ENCODE measurements around the gene IFNA17. TPM values are rescaled to one million over a fixed set of nuclear protein-coding genes. Genes with fewer than 3 reads are reported as not detected.

IFNA17 gene
- not detected for total RNA-seq

GRCh38 chr9:21228122-21228521 lies at the start of gene IFNA17:
Gene IFNA17, minus strand, starts transcription at chr9:21228222. Its CDS starts 49 bp downstream, at chr9:21228173.
- intact Hi-C loops (cut with DNase I; ENCODE audit: low total_unique reads), result no loop called here
- Histone ChIP-seq H3K27me3 (no peaks in the 10 kb centered on the region), H3K27ac (no peak within 1 kb of the TSS), H3K4me1 (no peaks in the 10 kb centered on the region), H3K9me3 (no peaks in the 10 kb centered on the region), H3K4me3 (no peak within 1 kb of the TSS), H3K36me3 (no peaks in the 10 kb centered on the region)
- TF ChIP-seq POLR2A (IDR thresholded peaks at IDR 0.05) (no peak), CTCF (IDR thresholded peaks at IDR 0.05 in 4 of 5, conservative IDR thresholded peaks at IDR 0.05 in 1 of 5) (no peak)
- in situ Hi-C loops (cut with MboI; ENCODE audit: low sequenced_read_pairs in 4 of 4), result no loop called here
- ATAC-seq, result no peak
- no peak for DNase-seq

- Histone ChIP-seq H3K9me3 (no peaks in the 10 kb centered on the region), H3K36me3 (no peaks in the 10 kb centered on the region), H3K4me1 (no peaks in the 10 kb centered on the region), H3K27ac (no peak overlapping the region), H3K4me3 (no peak overlapping the region), H3K27me3 (no peaks in the 10 kb centered on the region)
- intact Hi-C loops (cut with DNase I; ENCODE audit: low total_unique reads), result no loop called here
- DNase-seq, result no peak
- in situ Hi-C loops (cut with MboI; ENCODE audit: low sequenced_read_pairs in 4 of 4), result no loop called here
- no peak for ATAC-seq
- no peak for TF ChIP-seq CTCF (IDR thresholded peaks at IDR 0.05 in 4 of 5, conservative IDR thresholded peaks at IDR 0.05 in 1 of 5)
- TF ChIP-seq POLR2A (IDR thresholded peaks at IDR 0.05), result no peak
Measured at GRCh38 chr9:21268347-21268657, 40.3 kb upstream of the IFNA17 start.

DNA sequence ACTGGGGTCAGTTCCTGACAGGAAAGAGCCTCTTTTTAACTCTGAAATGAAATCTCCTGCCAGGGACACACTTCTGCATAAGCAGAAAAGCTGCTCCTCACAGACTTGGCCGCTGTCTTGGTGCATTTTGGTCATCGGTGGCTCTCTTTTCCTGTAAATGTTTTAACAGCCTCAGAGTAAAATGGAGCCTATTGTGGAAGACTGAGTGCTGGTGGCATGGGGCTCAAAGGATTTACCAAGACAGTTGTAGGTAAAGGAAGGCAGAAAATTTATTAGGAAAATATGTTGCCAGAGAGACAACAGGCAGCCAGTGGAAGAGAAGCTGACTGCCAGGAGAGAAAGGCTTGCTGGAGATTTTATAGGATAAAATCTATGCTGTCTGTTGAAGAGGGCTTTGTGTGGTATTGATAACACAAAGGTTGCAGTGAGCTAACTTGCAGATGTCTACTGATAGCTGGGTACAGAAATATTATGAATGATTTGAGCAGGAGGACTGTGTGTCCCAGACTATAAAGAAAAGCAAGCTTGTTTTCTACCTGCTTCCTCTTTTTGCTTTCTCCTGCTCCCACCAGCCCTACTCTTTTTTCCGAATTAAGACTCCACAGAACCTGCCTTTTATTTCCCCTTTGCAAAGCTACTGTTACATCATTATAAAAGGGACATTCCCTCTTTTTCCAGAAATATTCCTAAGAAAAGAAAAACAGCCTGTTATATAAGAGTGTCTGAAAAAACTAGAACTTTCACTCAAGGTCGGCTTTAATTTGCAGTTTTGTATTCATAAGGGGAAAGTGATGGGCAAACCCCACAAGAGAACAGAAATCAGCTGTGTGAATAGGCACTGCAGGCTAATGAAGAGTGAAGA lies 39.7 kb upstream of the IFNA17 start:
- in situ Hi-C loops (cut with MboI; ENCODE audit: low sequenced_read_pairs in 4 of 4) (no loop called here), intact Hi-C loops (cut with DNase I; ENCODE audit: low total_unique reads) (no loop called here)
- Histone ChIP-seq H3K4me1 (no peaks in the 10 kb centered on the region), H3K36me3 (no peaks in the 10 kb centered on the region), H3K27ac (no peak overlapping the region), H3K4me3 (no peak overlapping the region), H3K27me3 (no peaks in the 10 kb centered on the region), H3K9me3 (no peaks in the 10 kb centered on the region)
- ATAC-seq (no peak), DNase-seq (no peak)
- no peak for TF ChIP-seq POLR2A (IDR thresholded peaks at IDR 0.05)
- TF ChIP-seq CTCF (IDR thresholded peaks at IDR 0.05 in 4 of 5, conservative IDR thresholded peaks at IDR 0.05 in 1 of 5), result no peak

- no peak for ATAC-seq
- no peak overlapping the region for H3K27ac ChIP-seq
- in situ Hi-C loops (cut with MboI; ENCODE audit: low sequenced_read_pairs in 4 of 4), result no loop called here
Measured at GRCh38 chr9:21266733-21267484, 38.9 kb upstream of the IFNA17 start.

More at GRCh38 chr9:21266733-21267484, 38.9 kb upstream of the IFNA17 start:
- Histone ChIP-seq H3K27me3 (no peaks in the 10 kb centered on the region), H3K36me3 (no peaks in the 10 kb centered on the region), H3K4me3 (no peak overlapping the region), H3K4me1 (no peaks in the 10 kb centered on the region), H3K9me3 (no peaks in the 10 kb centered on the region)
- intact Hi-C loops (cut with DNase I; ENCODE audit: low total_unique reads), result no loop called here
- no peak for DNase-seq
- TF ChIP-seq POLR2A (IDR thresholded peaks at IDR 0.05), result no peak
- no peak for TF ChIP-seq CTCF (IDR thresholded peaks at IDR 0.05 in 4 of 5, conservative IDR thresholded peaks at IDR 0.05 in 1 of 5)

Measured in gastrocnemius medialis (tissue), 4 donors.